Gastrocnemius medialis (tissue), 4 donors: Measurements from ENCODE around the gene SHC2. TPM values are rescaled to one million over a fixed set of nuclear protein-coding genes. Genes with fewer than 3 reads are reported as not detected.

Experiments used
- ATAC-seq, 2 donors: fragments of 150-250 bp; one replicate each; pipeline ENCODE4 v1.9.1; 2016
- DNase-seq, 2 donors: peaks; one replicate each; pipeline ENCODE4 v3.0.0-alpha.2; 2019
- H3K27ac ChIP-seq, 4 donors: fragments of 200-600 bp; sonication (generic); 1 replicate in 1 of 4; 2 replicates in 3 of 4; pipeline ENCODE4 v1.5.1; 2016 to 2018; ENCODE audit warnings: mild to moderate bottlenecking in 2 of 4, moderate library complexity in 1 of 4
- H3K27me3 ChIP-seq, 3 donors: fragments of 200-600 bp; sonication (generic) in 2 of 3; 1 replicate in 1 of 3; 2 replicates in 2 of 3; pipeline versions ENCODE4 v1.5.1 to v1.6.0; 2016 to 2019; ENCODE audit warnings: mild to moderate bottlenecking in 1 of 3, moderate library complexity in 1 of 3
- H3K36me3 ChIP-seq, 2 donors: fragments of 200-600 bp; sonication (generic) in 1 of 2; one replicate each; pipeline ENCODE4 v1.5.1; 2017 to 2018
- H3K4me1 ChIP-seq, 2 donors: fragments of 200-600 bp; sonication (generic) in 1 of 2; one replicate each; pipeline ENCODE4 v1.5.1; 2016 to 2017; ENCODE audit warnings: mild to moderate bottlenecking in 2 of 2
- H3K4me3 ChIP-seq, 4 donors: fragments of 200-600 bp; sonication (generic) in 3 of 4; 1 replicate in 1 of 4; 2 replicates in 3 of 4; pipeline ENCODE4 v1.5.1; 2016 to 2019; ENCODE audit warnings: mild to moderate bottlenecking in 2 of 4
- H3K9me3 ChIP-seq, 3 donors: fragments of 200-600 bp; sonication (generic) in 2 of 3; 1 replicate in 1 of 3; 2 replicates in 2 of 3; pipeline ENCODE4 v1.5.1; 2016 to 2019
- CTCF ChIP-seq, 5 experiments: fragments of 450-650 bp in 3 of 5; fragments of 200-600 bp in 2 of 5; sonication (generic) in 2 of 5; IDR thresholded peaks in 4 of 5; conservative IDR thresholded peaks in 1 of 5; 1 replicate in 4 of 5; 2 replicates in 1 of 5; pipeline ENCODE4 v1.5.1; 2016 to 2019; ENCODE audit warnings: antibody characterized with exemption in 5 of 5, mild to moderate bottlenecking in 3 of 5, moderate library complexity in 3 of 5
- POLR2A ChIP-seq, 2 donors: fragments of 450-650 bp; IDR thresholded peaks; one replicate each; pipeline ENCODE4 v1.6.1; 2017; ENCODE audit warnings: antibody characterized with exemption in 2 of 2, mild to moderate bottlenecking in 2 of 2, moderate library complexity in 2 of 2
- in situ Hi-C, 4 donors: fragments of 200-750 bp; cut with MboI; loops; one replicate each; pipeline versions ENCODE4 v1.15.0 to v1.8.0; 2017; ENCODE audit warnings: low sequenced_read_pairs in 4 of 4
- intact Hi-C: fragments of 100-400 bp; cut with DNase I; formaldehyde crosslinking; loops from one replicate; pipeline ENCODE4 v1.15.1; 2023; ENCODE audit warnings: low total_unique reads
- total RNA-seq, 4 donors: library from RNA; depleted of rRNA; stranded (reverse); fragments of >200 nt; gene quantifications; one replicate each; pipeline versions ENCODE4 v1.1.0 to v1.2.3, GENCODE V29; 2016

Gene SHC2
- total RNA-seq, 4 donors from 2014 or later: 2.1 to 6.2 (median 4.5) TPM

- H3K27me3 ChIP-seq: peaks cover 25 to 49% (median 42%) of the 10 kb centered on the region in 3 donors
These were observed 37.7 kb upstream of the SHC2 start for GRCh38 chr19:498511-498891.

GRCh38 chr19:497869-498510 lies 37.2 kb upstream of the SHC2 start:
- in situ Hi-C loops (no loop called here), intact Hi-C loops (no loop called here)
- H3K27me3 ChIP-seq: peaks cover 25 to 49% (median 42%) of the 10 kb centered on the region in 3 donors
- no peak overlapping the region for H3K27ac ChIP-seq
- no peak for DNase-seq
- H3K4me3 ChIP-seq: no peak overlapping the region
- H3K36me3 ChIP-seq: no peaks in the 10 kb centered on the region
- H3K9me3 ChIP-seq: no peaks in the 10 kb centered on the region
- H3K4me1 ChIP-seq: peaks cover 0 to 7% of the 10 kb centered on the region in 2 donors
- no peak for TF ChIP-seq POLR2A (IDR thresholded peaks at IDR 0.05)
- no peak for TF ChIP-seq CTCF (IDR thresholded peaks at IDR 0.05 in 4 of 5, conservative IDR thresholded peaks at IDR 0.05 in 1 of 5)
- no peak for ATAC-seq

More at GRCh38 chr19:498511-498891, 37.7 kb upstream of the SHC2 start:
- Histone ChIP-seq H3K4me3 (no peak overlapping the region), H3K9me3 (no peaks in the 10 kb centered on the region), H3K4me1 (peaks cover 0 to 7% of the 10 kb centered on the region in 2 donors), H3K36me3 (no peaks in the 10 kb centered on the region), H3K27ac (no peak overlapping the region)
- DNase-seq (no peak), ATAC-seq (no peak)
- in situ Hi-C loops (no loop called here), intact Hi-C loops (no loop called here)
- TF ChIP-seq CTCF (IDR thresholded peaks at IDR 0.05 in 4 of 5, conservative IDR thresholded peaks at IDR 0.05 in 1 of 5) (no peak), POLR2A (IDR thresholded peaks at IDR 0.05) (no peak)

DNA sequence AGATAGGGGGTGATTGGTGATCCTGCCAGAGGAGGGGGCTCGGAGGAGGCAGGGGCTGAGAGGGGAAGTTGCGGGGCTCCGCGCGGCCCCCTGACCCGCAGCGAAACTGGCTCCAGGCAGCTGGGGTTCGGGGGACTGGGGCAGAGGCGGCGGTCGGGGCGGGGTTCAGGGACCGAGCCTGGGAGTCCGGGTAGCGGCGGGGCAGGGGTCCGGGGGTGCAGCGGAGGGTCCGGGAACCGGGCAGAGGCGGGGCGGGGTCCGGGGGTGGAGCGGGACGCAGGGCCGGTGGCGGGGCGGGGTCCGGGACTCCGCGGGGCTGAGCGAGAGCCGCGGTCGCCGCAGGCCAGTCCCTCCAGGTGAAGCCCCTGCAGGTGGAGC lies 36.6 kb upstream of the SHC2 start:
- H3K36me3 ChIP-seq: no peaks in the 10 kb centered on the region
- no peak overlapping the region for H3K4me3 ChIP-seq
- peaks cover 25 to 49% (median 42%) of the 10 kb centered on the region in 3 donors for H3K27me3 ChIP-seq
- H3K27ac ChIP-seq: no peak overlapping the region
- peaks cover 0 to 7% of the 10 kb centered on the region in 2 donors for H3K4me1 ChIP-seq
- intact Hi-C loops (no loop called here), in situ Hi-C loops (no loop called here)
- no peak for TF ChIP-seq CTCF (IDR thresholded peaks at IDR 0.05 in 4 of 5, conservative IDR thresholded peaks at IDR 0.05 in 1 of 5)
- ATAC-seq (no peak), DNase-seq (no peak)
- H3K9me3 ChIP-seq: no peaks in the 10 kb centered on the region

GRCh38 chr19:496986-497385 lies 36.2 kb upstream of the SHC2 start:
- Histone ChIP-seq H3K27ac (no peak overlapping the region), H3K36me3 (no peaks in the 10 kb centered on the region), H3K27me3 (peaks cover 25 to 49% (median 42%) of the 10 kb centered on the region in 3 donors), H3K9me3 (no peaks in the 10 kb centered on the region), H3K4me1 (peaks cover 0 to 7% of the 10 kb centered on the region in 2 donors), H3K4me3 (no peak overlapping the region)
- intact Hi-C loops (no loop called here), in situ Hi-C loops (no loop called here)
- TF ChIP-seq CTCF (IDR thresholded peaks at IDR 0.05 in 4 of 5, conservative IDR thresholded peaks at IDR 0.05 in 1 of 5) (no peak), POLR2A (IDR thresholded peaks at IDR 0.05) (no peak)
- ATAC-seq (no peak), DNase-seq (no peak)
